HTERT RPE-1 (cell line): ENCODE results near the gene SNAPC1.
"Not testable (repeated sequence)": the region's sequence is repeated elsewhere in the genome, so short reads cannot be mapped to it uniquely, and the experiment has no call there.

Experiments used
- in situ Hi-C: fragments of 300-500 bp; cut with MboI; formaldehyde crosslinking; loops from 4 replicates; pipeline ENCODE4 v1.14.3; 2020; ENCODE audit warnings: low sequenced_read_pairs

SNAPC1 gene

GRCh38 chr14:61749264-61749663, 13.0 kb upstream of the SNAPC1 start:
- in situ Hi-C loops, result no loop called here

DNA sequence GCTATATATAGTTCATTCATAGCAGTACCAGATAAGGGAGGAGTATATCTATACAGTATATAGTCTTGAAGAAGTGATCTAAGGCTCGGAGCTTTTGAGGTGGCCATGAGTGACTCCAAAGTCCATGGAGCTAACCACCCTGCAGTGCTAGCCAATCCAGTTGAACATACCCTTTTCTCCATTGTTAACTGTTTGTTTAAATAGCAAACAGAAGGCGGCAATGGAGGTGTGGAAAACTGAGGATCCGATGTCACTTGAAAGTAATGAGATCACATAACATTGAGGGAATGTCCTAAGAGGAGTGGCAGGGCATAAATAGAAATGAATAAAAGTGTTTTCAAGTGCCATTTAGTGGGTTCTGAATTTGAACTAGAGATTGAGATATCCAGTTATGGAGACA, 12.4 kb upstream of the SNAPC1 start:
- in situ Hi-C loops, result no loop called here

DNA sequence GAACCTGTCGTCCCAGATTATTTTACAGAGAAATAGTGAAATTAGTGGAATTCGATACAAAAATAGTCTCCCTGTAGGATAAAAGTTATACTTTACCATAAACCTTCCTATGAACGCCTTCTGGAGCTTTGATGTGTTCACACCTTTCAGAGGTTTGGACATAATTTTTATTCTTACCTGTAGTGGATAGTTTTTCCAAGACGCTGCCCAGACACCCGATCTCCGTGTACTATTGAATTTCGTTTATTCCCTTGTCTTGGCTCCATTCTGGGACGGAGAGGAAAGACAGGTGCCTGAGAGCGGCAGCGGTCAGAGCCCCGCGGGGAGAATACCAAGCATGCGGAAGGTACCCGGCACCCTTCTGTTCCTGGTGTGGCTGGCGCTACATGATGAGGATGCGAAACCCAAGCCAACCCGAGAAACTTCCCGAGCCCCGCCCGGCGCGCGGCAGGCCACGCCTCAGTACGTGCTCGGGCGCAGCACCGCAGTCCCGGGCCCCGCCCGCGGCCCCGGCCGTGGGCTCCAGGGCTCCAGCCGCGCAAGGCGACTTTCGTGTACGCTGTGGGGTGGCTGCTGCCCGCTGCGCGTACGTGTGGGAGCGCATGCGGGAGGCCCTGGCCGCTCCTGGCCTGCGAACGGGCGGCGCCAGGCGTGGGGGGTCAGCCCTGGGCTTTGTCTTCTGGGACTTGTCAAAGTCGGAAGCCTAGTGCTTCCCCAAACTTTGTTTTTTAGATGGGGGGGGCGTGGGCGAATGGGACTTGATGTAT, 11.3 kb upstream of the SNAPC1 start:
- in situ Hi-C loops, result no loop called here

DNA sequence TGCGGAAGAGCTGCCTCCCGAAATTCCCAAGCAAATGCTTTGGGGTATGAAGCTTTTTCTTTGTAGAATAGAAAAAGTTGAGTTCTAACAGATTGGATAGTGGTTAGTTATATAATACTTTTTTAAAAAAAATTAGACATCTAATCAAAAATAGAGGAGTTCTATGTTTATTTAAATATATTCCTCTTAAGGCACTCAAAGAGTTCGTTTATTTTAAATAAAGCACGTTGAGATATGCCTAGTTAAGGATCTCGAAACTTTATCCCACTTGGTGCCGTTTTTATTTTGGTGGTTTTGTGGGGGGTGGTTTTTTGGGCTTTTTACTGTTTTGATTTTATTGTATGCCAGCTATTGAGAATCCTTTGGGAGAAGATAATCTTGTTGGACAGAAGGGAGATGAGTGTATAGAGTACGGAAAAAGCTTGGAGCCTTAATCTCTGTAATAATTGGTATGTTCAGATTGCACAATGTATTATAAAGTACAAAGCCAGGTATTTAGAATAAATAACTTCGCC, 10.7 kb upstream of the SNAPC1 start:
- in situ Hi-C loops, result no loop called here

DNA sequence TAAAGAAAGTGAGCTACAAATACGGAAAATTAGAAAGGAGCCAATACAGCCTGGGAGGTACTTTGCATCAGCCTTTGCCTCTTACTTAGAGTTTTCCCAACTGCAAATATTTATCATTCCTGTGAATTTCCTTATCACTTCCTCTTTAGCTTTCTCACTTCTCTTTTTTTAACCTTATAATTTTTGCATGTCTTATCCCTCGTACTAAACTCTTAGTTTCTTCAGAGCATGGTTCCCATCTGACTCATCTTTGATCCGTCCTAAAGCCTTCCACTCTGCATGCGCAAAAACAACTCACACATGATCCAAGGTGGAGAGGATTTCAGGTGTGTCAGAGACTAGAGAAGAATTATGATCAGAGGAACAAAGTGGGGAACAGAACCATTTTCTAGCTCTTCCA, 9.6 kb upstream of the SNAPC1 start:
- in situ Hi-C loops, result no loop called here

- in situ Hi-C loops, result no loop called here
Measured at GRCh38 chr14:61753631-61754030, 8.6 kb upstream of the SNAPC1 start.

DNA sequence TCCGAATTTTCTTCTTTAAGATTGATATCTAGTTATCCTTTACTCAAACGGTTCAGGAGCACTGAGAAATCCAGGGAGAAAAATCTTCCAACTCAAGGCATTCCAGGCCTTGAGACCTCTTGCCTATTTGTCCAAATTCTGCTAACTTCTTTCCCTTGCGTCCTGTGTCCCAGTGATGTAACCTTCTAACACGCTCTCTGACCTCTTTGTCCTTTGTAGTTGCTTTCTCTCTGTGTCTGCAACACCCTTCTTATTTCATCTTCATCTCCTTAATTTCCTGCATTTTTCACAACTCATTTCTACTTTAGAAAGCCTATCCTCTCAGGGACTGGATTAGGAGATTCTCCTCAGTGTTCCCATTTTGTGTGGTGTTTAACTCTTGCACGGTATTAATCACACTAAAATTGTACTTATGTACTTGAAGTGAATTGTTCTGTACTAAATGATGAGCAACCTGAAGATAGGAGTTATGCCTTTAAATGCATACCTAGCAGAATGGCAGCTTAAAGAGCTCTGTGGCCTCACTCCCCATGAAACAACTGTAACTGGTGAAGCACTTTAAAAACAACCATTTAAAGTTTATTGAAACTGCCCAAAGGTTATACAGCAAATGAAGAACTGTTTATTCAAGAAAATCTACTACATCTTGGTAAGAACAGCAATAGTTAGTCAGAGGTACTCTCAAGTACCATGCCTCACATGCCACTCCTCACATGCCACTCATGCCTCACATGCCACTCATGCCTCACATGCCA, 7.4 kb upstream of the SNAPC1 start:
- in situ Hi-C loops, result no loop called here

DNA sequence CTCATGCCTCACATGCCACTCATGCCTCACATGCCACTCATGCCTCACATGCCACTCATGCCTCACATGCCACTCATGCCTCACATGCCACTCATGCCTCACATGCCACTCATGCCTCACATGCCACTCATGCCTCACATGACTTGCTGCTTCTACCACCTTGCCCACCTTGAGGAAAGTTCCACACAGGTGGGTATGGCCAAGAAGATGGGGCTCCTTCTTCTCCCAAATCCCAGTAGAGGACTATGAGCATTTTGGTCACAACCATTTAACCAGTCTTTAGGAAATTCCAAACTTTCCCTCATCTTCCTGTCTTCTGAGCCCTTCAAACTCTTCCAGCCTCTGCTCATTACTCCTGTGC, 6.9 kb upstream of the SNAPC1 start:
- in situ Hi-C loops, result not testable (repeated sequence)

GRCh38 chr14:61756135-61756534, 6.1 kb upstream of the SNAPC1 start:
- in situ Hi-C loops, result no loop called here

DNA sequence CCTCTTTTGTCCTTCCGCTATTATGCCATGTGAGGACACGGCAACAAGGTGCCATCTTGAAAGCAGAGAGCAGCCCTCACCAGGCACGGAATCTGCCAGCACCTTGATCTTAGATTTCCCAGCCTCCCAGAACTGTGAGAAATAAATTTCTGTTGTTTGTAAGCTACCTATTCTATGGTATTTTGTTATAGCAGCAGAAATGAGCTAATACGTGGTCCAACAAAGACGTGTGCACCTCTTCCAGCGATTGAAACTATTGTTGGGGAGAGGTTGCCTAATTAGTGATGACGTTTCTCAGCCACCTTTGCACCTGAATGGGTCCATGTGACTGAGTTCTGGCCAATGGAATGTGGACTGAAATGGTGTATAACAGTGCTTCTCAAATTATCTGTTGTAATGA, 2.3 kb upstream of the SNAPC1 start:
- in situ Hi-C loops, result no loop called here

DNA sequence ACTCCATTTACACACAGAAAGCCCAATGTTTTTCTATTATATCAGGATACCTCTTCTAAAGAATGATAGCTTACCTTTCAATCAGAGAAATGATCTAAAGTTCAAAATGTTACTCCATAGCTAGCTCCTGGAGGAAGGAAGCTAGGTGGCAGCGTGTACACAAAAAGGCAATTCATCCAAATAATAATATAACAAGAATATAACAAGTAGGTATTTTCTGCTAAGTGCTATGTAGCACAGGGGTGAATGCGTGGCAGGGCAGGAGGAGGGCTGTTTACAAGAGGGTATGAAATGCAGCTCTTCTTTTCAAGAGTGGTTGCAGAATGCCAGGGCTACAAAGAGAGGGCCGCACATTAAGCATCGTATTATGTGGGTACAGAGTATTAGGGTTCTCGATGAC, 663 bp upstream of the SNAPC1 start:
- in situ Hi-C loops, result no loop called here

- in situ Hi-C loops, result no loop called here
Measured at GRCh38 chr14:61764342-61765122, 2.3 kb downstream of the SNAPC1 start.

- in situ Hi-C loops, result no loop called here
Measured at GRCh38 chr14:61765225-61765943, 3.2 kb downstream of the SNAPC1 start.

DNA sequence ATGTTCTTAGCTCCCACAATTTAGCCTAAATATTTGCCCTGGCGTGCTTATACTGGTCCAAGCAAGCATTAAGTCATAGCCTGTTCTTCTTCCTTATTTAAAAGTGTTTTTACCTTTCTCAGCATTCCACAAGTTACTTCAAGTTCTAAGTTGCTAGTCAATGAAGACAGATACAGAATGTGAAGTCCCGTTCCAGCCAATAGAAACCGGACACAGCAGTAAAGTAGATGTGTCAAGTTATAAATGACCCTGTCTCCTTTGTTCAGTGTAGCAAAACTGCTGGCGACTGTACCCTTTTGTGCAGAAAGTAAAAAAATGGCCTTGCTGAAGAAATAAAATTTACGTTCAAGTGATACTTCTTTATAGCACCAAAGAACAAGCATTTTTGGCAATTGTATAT, 3.9 kb downstream of the SNAPC1 start:
- in situ Hi-C loops, result no loop called here

DNA sequence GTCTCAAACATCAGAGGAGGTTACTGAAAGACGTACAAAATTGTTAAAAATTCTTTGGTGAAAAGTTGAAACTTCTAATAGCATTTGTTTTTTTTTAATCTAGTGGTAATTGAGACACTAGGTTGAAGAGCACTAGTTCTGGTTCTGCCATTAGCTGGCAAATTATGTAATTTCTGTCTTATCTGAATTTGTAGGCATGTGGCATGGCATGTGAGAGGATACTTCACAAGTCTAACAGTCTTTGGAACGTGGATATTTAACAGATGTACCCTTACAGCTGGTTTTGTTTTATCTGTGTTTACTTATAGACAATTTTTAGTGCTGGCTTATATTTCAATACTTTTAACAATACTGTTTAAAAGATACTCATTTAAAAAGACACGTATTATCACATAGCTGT, 6.0 kb downstream of the SNAPC1 start:
- in situ Hi-C loops, result no loop called here

- in situ Hi-C loops, result no loop called here
Measured at GRCh38 chr14:61769893-61770292, 7.7 kb downstream of the SNAPC1 start.

- in situ Hi-C loops, result no loop called here
Measured at GRCh38 chr14:61774861-61775260, 12.6 kb downstream of the SNAPC1 start.

GRCh38 chr14:61780125-61780524, 17.9 kb downstream of the SNAPC1 start:
- in situ Hi-C loops, result no loop called here

DNA sequence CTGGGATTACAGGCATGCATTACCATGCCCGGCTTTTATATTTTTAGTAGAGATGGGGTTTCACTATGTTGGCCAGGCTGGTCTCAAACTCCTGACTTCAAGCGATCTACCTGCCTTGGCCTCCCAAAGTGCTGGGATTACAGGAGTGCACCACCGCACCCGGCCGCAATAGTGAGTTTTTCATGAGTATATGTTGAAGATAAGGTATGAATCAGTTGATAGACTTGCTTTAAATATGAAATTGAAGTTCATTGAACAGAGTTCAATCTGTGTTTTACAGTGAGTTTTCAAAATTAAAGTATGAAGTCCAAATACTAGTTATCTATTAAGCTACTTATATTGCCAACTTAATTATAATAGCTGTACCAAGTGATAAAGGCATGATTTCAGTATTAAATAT, 35.1 kb downstream of the SNAPC1 start:
- in situ Hi-C loops, result no loop called here

GRCh38 chr14:61802010-61802568, 39.9 kb downstream of the SNAPC1 start:
- in situ Hi-C loops, result no loop called here

DNA sequence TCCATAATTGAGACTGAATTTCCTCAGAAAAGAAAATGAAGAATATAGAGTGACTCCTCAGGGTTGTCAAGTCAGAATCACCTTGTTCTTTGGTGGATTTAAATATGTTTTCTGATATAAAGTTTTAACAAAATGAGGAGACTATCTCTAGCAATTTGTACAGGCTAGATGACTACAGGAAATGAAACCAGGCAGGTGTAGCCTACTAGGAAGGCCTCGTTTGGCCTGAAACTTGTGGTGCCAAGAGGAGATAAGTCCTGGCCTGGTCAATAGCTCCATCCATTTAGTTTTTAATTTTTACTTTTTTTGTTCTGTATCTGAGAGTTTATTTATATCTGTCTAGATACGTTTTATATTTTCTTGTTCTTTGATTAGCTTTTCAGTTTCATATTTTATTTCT, 41.5 kb downstream of the SNAPC1 start:
- in situ Hi-C loops, result no loop called here
